ENCODE measurements around the gene SERINC5. TPM values are rescaled to one million over a fixed set of nuclear protein-coding genes. Genes with fewer than 3 reads are reported as not detected.

Gene SERINC5
- total and polyA plus RNA-seq, 2 of the 4 experiments (the other 2 are of a cell fraction), result 5.0 to 8.1 TPM

DNA sequence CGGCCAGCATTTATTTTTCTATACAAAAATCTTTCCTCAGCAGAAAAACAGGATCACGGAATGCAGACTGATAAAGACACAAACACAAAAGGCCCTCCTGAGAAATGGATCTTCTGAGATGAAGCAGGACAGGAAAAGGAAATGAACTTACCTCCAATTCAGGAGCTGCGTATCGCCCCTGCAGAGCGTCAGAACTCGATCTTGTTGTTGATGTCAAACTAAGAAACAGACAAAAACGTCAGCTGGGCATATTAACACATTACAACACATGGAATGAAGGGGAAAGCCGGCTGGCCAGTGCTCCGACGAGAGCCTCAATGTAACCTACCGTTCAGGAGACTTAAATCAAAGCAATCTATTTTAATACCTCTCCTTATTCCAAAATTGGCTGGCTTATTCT is 105.1 kb downstream of the SERINC5 start:
- no peak for DNase-seq
- ChIA-PET POLR2A (ENCODE audit: unreplicated experiment) (no interaction called here), CTCF (no interaction called here)
- dilution Hi-C loops (cut with HindIII; ENCODE audit: low sequenced_read_pairs, unreplicated experiment), result no loop called here
- Histone ChIP-seq H3K9me1 (ENCODE audit: insufficient read depth, low read length) (peaks cover 6% of the 10 kb centered on the region; the same call in 1 of the 2 replicates), H3K36me3 (ENCODE audit: control insufficient read depth, insufficient read depth, low read length) (peaks cover 4% of the 10 kb centered on the region; the same call in 1 of the 2 replicates), H4K91ac (ENCODE audit: insufficient read depth, low read depth, low read length) (no peak overlapping the region), H3K27ac (ENCODE audit: insufficient read depth, low read length) (no peak overlapping the region), H2AFZ (replicated peaks; ENCODE audit: low read length, poor library complexity) (no peak overlapping the region), H3K4ac (ENCODE audit: low read depth, low read length) (no peak overlapping the region), H2AK9ac (replicated peaks; ENCODE audit: low read depth, low read length, poor library complexity) (no peak overlapping the region), H4K5ac (ENCODE audit: low read depth, low read length) (no peak overlapping the region), H2BK120ac (ENCODE audit: low read depth, low read length) (no peak overlapping the region), H4K8ac (ENCODE audit: low read depth in 2 of 2, low read length in 2 of 2) (no peak overlapping the region), H4K20me1 (ENCODE audit: insufficient read depth, low read length) (no peaks in the 10 kb centered on the region), H2BK5ac (ENCODE audit: low read depth, low read length, poor library complexity, severe bottlenecking) (no peak overlapping the region), H3K23ac (ENCODE audit: low read depth, low read length) (no peak overlapping the region), H3K18ac (ENCODE audit: low read depth, low read length) (no peak overlapping the region), H3K14ac (replicated peaks; ENCODE audit: low read depth, low read length) (no peak overlapping the region), H3K9ac (ENCODE audit: low read depth, low read length) (no peak overlapping the region), H3K27me3 (ENCODE audit: control insufficient read depth, insufficient read depth, low read length) (no peaks in the 10 kb centered on the region), H3K4me3 (ENCODE audit: insufficient read depth, low read depth, low read length) (no peak overlapping the region), H2AK5ac (ENCODE audit: low read depth, low read length) (no peak overlapping the region), H3K56ac (ENCODE audit: extremely low read depth, insufficient read depth, low read length) (no peak overlapping the region), H3K9me3 (ENCODE audit: control insufficient read depth, insufficient read depth, low read length) (no peaks in the 10 kb centered on the region), H3K79me1 (ENCODE audit: low read depth in 1 of 2, low read length in 2 of 2) (no peaks in the 10 kb centered on the region), H2BK20ac (ENCODE audit: low read depth, low read length) (no peak overlapping the region), H3K4me1 (ENCODE audit: control insufficient read depth, insufficient read depth, low read length) (peaks cover 1% of the 10 kb centered on the region; the same call in 1 of the 2 replicates), H3K4me2 (ENCODE audit: low read depth, low read length) (no peak overlapping the region), H2BK15ac (ENCODE audit: low read depth, low read length) (no peak overlapping the region)
- intact Hi-C loops (cut with micrococcal nuclease), result no loop called here
- WGBS, 2 experiments (ENCODE audit: extremely low coverage in 2 of 2, insufficient read length in 1 of 2), result no CpG with 5 or more reads among the region's 11 CpGs
- no TSS peak for BruUV-seq (replicated peaks)
- in situ Hi-C loops (cut with MboI; ENCODE audit: low sequenced_read_pairs), result no loop called here
- TF ChIP-seq RAD21 (IDR thresholded peaks at IDR 0.05; ENCODE audit: low read length), result no peak
- no peak for ATAC-seq (ENCODE audit: low read depth)
